ENCODE measurements around the gene TWIST2. TPM values are rescaled to one million over a fixed set of nuclear protein-coding genes. Genes with fewer than 3 reads are reported as not detected.

Gene TWIST2
- polyA plus RNA-seq, 1 of the 3 experiments (the other 2 are of a cell fraction) = 19.5 TPM

GRCh38 chr2:238872026-238872425, 24.1 kb downstream of the TWIST2 start:
- Histone ChIP-seq H3K4me3 (ENCODE audit: low read depth in 2 of 2, low read length in 1 of 2) (no peak overlapping the region), H3K4me1 (ENCODE audit: control insufficient read depth in 1 of 2, insufficient read depth in 2 of 2, low read depth in 1 of 2, low read length in 1 of 2) (peaks cover 14 to 17% of the 10 kb centered on the region in 2 experiments; a peak in 3 of 4 replicates), H2AFZ (ENCODE audit: low read depth) (no peak overlapping the region), H3K9ac (no peak overlapping the region), H3K9me3 (no peaks in the 10 kb centered on the region), H3K9me2 (no peaks in the 10 kb centered on the region), H3K4me2 (no peak overlapping the region), H3F3A (replicated peaks; ENCODE audit: insufficient read depth) (no peaks in the 10 kb centered on the region), H3K79me2 (ENCODE audit: insufficient read depth) (no peaks in the 10 kb centered on the region), H4K20me1 (ENCODE audit: insufficient read depth) (no peaks in the 10 kb centered on the region), H3K27ac (ENCODE audit: low read depth in 2 of 2, low read length in 1 of 2) (no peak overlapping the region), H3K36me3 (replicated peaks in 1 of 2; ENCODE audit: control insufficient read depth in 1 of 2, insufficient read depth in 2 of 2, low read length in 1 of 2) (no peaks in the 10 kb centered on the region), H3K27me3 (ENCODE audit: insufficient read depth) (no peaks in the 10 kb centered on the region)
- WGBS (ENCODE audit: low lambda C conversion rate) = 88% methylated on average over 7 of the region's 7 CpGs
- no peak for DNase-seq
- no peak for TF ChIP-seq ZBTB33 (IDR thresholded peaks at IDR 0.05; ENCODE audit: borderline replicate concordance, low read depth)
- no peak for TF ChIP-seq CHD2 (IDR thresholded peaks at IDR 0.05; ENCODE audit: low read length, partially characterized antibody)
- TF ChIP-seq GATA2 (CRISPR knock-in tag; IDR thresholded peaks at IDR 0.05) = no peak
- TF ChIP-seq MEF2A (IDR thresholded peaks at IDR 0.05; ENCODE audit: borderline replicate concordance, low read depth) = no peak
- TF ChIP-seq GABPA (IDR thresholded peaks at IDR 0.05; ENCODE audit: low read depth) = no peak
- no peak for TF ChIP-seq TEAD4 (IDR thresholded peaks at IDR 0.05; ENCODE audit: borderline replicate concordance, insufficient read depth)
- no peak for TF ChIP-seq RCOR1 (IDR thresholded peaks at IDR 0.05; ENCODE audit: low read length)
- no peak for TF ChIP-seq POLR2AphosphoS5 (IDR thresholded peaks at IDR 0.05; ENCODE audit: low read depth, low read length)
- no peak for TF ChIP-seq SIN3A (IDR thresholded peaks at IDR 0.05; ENCODE audit: borderline replicate concordance, low read depth, low read length)
- no peak for TF ChIP-seq RAD21 (IDR thresholded peaks at IDR 0.05; ENCODE audit: low read length)
- no peak for TF ChIP-seq ELF1 (IDR thresholded peaks at IDR 0.05)
- no peak for TF ChIP-seq YY1 (IDR thresholded peaks at IDR 0.05; ENCODE audit: low read depth)
- TF ChIP-seq NFIC (IDR thresholded peaks at IDR 0.05; ENCODE audit: borderline replicate concordance) = no peak
- ChIA-PET CTCF (no interaction called here), POLR2A (no interaction called here)

- H3K27ac ChIP-seq (ENCODE audit: low read depth in 2 of 2, low read length in 1 of 2) = no peak overlapping the region
- 82% methylated on average over 5 of the region's 13 CpGs for WGBS (ENCODE audit: low lambda C conversion rate)
- ChIA-PET POLR2A (no interaction called here), CTCF (interaction anchor here (1.5 kb wide), 1 partner anchor 23 kb away, joined by 5 read pairs; no protein-coding TSS in a partner anchor)
- H3K36me3 ChIP-seq (replicated peaks in 1 of 2; ENCODE audit: control insufficient read depth in 1 of 2, insufficient read depth in 2 of 2, low read length in 1 of 2) = no peaks in the 10 kb centered on the region
- H3K27me3 ChIP-seq (ENCODE audit: insufficient read depth) = no peaks in the 10 kb centered on the region
- H3K9ac ChIP-seq = no peak overlapping the region
- no peaks in the 10 kb centered on the region for H3K79me2 ChIP-seq (ENCODE audit: insufficient read depth)
- no peaks in the 10 kb centered on the region for H3K9me2 ChIP-seq
- no peak overlapping the region for H3K4me3 ChIP-seq (ENCODE audit: low read depth in 2 of 2, low read length in 1 of 2)
- H3F3A ChIP-seq (replicated peaks; ENCODE audit: insufficient read depth) = no peaks in the 10 kb centered on the region
- H4K20me1 ChIP-seq (ENCODE audit: insufficient read depth) = no peaks in the 10 kb centered on the region
- H3K4me1 ChIP-seq (ENCODE audit: control insufficient read depth in 1 of 2, insufficient read depth in 2 of 2, low read depth in 1 of 2, low read length in 1 of 2) = peaks cover 9% of the 10 kb centered on the region in 2 experiments; a peak in 3 of 4 replicates
- H2AFZ ChIP-seq (ENCODE audit: low read depth) = no peak overlapping the region
- no peaks in the 10 kb centered on the region for H3K9me3 ChIP-seq
- DNase-seq = no peak
- H3K4me2 ChIP-seq = no peak overlapping the region
- TF ChIP-seq MAX (IDR thresholded peaks at IDR 0.05; ENCODE audit: low read depth) (no peak), CHD2 (IDR thresholded peaks at IDR 0.05; ENCODE audit: low read length, partially characterized antibody) (no peak), EP300 (IDR thresholded peaks at IDR 0.05; ENCODE audit: borderline replicate concordance in 1 of 2, low read depth in 1 of 2, low read length in 1 of 2) (no peak), TEAD4 (IDR thresholded peaks at IDR 0.05; ENCODE audit: borderline replicate concordance, insufficient read depth) (no peak), TCF12 (IDR thresholded peaks at IDR 0.05) (no peak), NRF1 (IDR thresholded peaks at IDR 0.05; ENCODE audit: low read depth, low read length) (no peak), YY1 (IDR thresholded peaks at IDR 0.05; ENCODE audit: low read depth) (no peak), PBX3 (IDR thresholded peaks at IDR 0.05) (no peak), USF1 (IDR thresholded peaks at IDR 0.05; ENCODE audit: borderline replicate concordance, low read depth) (no peak), MEF2A (IDR thresholded peaks at IDR 0.05; ENCODE audit: borderline replicate concordance, low read depth) (no peak), EZH2phosphoT487 (IDR thresholded peaks at IDR 0.05; ENCODE audit: borderline replicate concordance, low read depth) (no peak), IRF3 (IDR thresholded peaks at IDR 0.05; ENCODE audit: low read depth, low read length) (no peak), POLR2AphosphoS5 (IDR thresholded peaks at IDR 0.05; ENCODE audit: low read depth, low read length) (no peak), GABPA (IDR thresholded peaks at IDR 0.05; ENCODE audit: low read depth) (no peak), NFIC (IDR thresholded peaks at IDR 0.05; ENCODE audit: borderline replicate concordance) (no peak), JUND (IDR thresholded peaks at IDR 0.05) (no peak)
These were observed 24.9 kb downstream of the TWIST2 start for GRCh38 chr2:238872628-238873380.
